A549 (cell line): ENCODE data around the gene SECISBP2L.

Experiments used
- CHD4 ChIP-seq: fragments of 200-600 bp; sonication (generic); IDR thresholded peaks from 2 replicates; pipeline ENCODE4 v1.6.1; 2016; ENCODE audit warnings: antibody characterized with exemption, mild to moderate bottlenecking, borderline replicate concordance
- JUN ChIP-seq, 2 experiments: fragments of >200 bp; sonication (Bioruptor Twin); formaldehyde crosslinking; IDR thresholded peaks; 2 replicates in 1 of 2; 3 replicates in 1 of 2; pipeline ENCODE4 v1.6.1; 2016 to 2017
- MAFK ChIP-seq: fragments of 450-650 bp; IDR thresholded peaks from 2 replicates; pipeline ENCODE4 v1.6.1; 2014; ENCODE audit not compliant: partially characterized antibody
- NFE2L2 ChIP-seq: fragments of 150-350 bp; conservative IDR thresholded peaks from 2 replicates; pipeline ENCODE4 v1.6.1; 2014; ENCODE audit warnings: low read length
- RAD21 ChIP-seq, 2 experiments: fragments of >200 bp in 1 of 2; sonication (Bioruptor Twin) in 1 of 2; formaldehyde crosslinking in 1 of 2; IDR thresholded peaks in 1 of 2; conservative IDR thresholded peaks in 1 of 2; 2 replicates in 1 of 2; 3 replicates in 1 of 2; pipeline ENCODE4 v1.6.1; 2012 to 2018; ENCODE audit warnings: inconsistent platforms in 1 of 2
- RFX5 ChIP-seq: fragments of 450-650 bp; IDR thresholded peaks from 2 replicates; pipeline ENCODE4 v1.7.1; 2014; ENCODE audit warnings: antibody characterized with exemption, mild to moderate bottlenecking, moderate library complexity
- SMC3 ChIP-seq: fragments of >200 bp; sonication (Bioruptor Twin); formaldehyde crosslinking; IDR thresholded peaks from 3 replicates; pipeline ENCODE4 v1.6.1; 2018; ENCODE audit warnings: inconsistent platforms
- ZNF302 ChIP-seq: fragments of 250-450 bp; sonication (Bioruptor Pico); IDR thresholded peaks from 2 replicates; pipeline ENCODE4 v1.9.0; 2021; ENCODE audit warnings: inconsistent platforms, mild to moderate bottlenecking, moderate library complexity
- TF ChIP-seq, protein P1 (sequence below): fragments of >200 bp; sonication (Bioruptor Twin); formaldehyde crosslinking; IDR thresholded peaks from 3 replicates; pipeline ENCODE4 v1.5.1; 2016

DNA sequence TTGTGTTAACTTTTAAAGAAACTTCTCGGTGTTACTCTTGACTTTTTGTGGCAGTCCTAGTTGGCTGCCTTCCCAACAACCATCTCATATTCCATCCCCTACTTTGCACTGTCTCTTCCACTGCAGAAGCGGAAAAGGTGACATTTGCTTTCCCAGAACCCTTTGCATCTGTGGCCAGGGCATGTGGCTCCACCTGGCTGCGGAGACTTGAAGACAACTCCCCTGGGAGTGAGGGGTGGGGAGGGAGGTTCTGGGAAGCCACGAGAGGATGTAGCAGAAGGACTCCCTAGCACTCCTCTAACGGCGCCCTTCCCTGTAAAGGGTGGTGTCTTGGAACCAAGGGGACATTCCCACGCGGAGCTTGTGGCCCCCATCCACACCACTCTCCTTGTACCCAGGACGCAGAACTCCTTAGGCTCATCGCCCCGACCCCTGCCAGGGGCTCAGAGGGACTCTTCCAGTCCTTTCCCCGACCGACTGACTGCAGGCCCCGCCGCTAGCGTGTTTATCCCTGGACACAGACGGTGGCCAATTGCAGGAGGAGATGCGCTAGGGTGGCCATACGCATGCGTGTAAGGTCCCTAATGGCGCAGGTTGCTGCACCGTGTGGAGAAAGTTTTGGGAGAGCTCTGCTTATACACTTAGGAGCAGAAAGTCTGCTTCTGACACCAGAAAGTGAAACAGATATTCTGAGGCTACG lies 33.2 kb upstream of the SECISBP2L start:
- no peak for TF ChIP-seq JUN (IDR thresholded peaks at IDR 0.05)
- TF ChIP-seq, protein P1, sequence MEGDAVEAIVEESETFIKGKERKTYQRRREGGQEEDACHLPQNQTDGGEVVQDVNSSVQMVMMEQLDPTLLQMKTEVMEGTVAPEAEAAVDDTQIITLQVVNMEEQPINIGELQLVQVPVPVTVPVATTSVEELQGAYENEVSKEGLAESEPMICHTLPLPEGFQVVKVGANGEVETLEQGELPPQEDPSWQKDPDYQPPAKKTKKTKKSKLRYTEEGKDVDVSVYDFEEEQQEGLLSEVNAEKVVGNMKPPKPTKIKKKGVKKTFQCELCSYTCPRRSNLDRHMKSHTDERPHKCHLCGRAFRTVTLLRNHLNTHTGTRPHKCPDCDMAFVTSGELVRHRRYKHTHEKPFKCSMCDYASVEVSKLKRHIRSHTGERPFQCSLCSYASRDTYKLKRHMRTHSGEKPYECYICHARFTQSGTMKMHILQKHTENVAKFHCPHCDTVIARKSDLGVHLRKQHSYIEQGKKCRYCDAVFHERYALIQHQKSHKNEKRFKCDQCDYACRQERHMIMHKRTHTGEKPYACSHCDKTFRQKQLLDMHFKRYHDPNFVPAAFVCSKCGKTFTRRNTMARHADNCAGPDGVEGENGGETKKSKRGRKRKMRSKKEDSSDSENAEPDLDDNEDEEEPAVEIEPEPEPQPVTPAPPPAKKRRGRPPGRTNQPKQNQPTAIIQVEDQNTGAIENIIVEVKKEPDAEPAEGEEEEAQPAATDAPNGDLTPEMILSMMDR: no peak
- TF ChIP-seq CHD4: no peak
- TF ChIP-seq RAD21 (conservative IDR thresholded peaks at IDR 0.05 in 1 of 2, IDR thresholded peaks at IDR 0.05 in 1 of 2): no peak
- no peak for TF ChIP-seq SMC3
- no peak for TF ChIP-seq MAFK
- TF ChIP-seq RFX5: no peak
- no peak for TF ChIP-seq ZNF302 (CRISPR knock-in tag)
- no peak for TF ChIP-seq NFE2L2
